HEK293T (cell line): ENCODE results near the gene LHCGR.

ENCODE experiments used
- BHLHE40 ChIP-seq: fragments of 450-650 bp; IDR thresholded peaks from 2 replicates; pipeline ENCODE4 v1.6.1; 2016; ENCODE audit warnings: mild to moderate bottlenecking, moderate library complexity, borderline replicate concordance
- ELF4 ChIP-seq: fragments of 450-650 bp; IDR thresholded peaks from 2 replicates; pipeline ENCODE4 v1.6.1; 2017; ENCODE audit warnings: antibody characterized with exemption
- FOXM1 ChIP-seq: fragments of 450-650 bp; IDR thresholded peaks from 2 replicates; pipeline ENCODE4 v1.6.1; 2017; ENCODE audit warnings: mild to moderate bottlenecking, borderline replicate concordance
- HDGF ChIP-seq: fragments of 450-650 bp; IDR thresholded peaks from 2 replicates; pipeline ENCODE4 v1.6.1; 2017; ENCODE audit warnings: antibody characterized with exemption, borderline replicate concordance
- NFRKB ChIP-seq: fragments of 450-650 bp; IDR thresholded peaks from 2 replicates; pipeline ENCODE4 v1.6.1; 2016; ENCODE audit warnings: mild to moderate bottlenecking, moderate library complexity
- SP1 ChIP-seq: fragments of 450-650 bp; IDR thresholded peaks from 2 replicates; pipeline ENCODE4 v1.6.1; 2017
- SUZ12 ChIP-seq: fragments of 450-650 bp; IDR thresholded peaks from 2 replicates; pipeline ENCODE4 v1.6.1; 2016; ENCODE audit warnings: mild to moderate bottlenecking
- ZNF384 ChIP-seq: fragments of 450-650 bp; IDR thresholded peaks from 2 replicates; pipeline ENCODE4 v1.6.1; 2016
- TF ChIP-seq, protein P1 (sequence below): fragments of 450-650 bp; IDR thresholded peaks from 2 replicates; pipeline ENCODE4 v1.6.1; 2016

GRCh38 chr2:48799601-48800000, 44.1 kb upstream of the LHCGR start:
- TF ChIP-seq SP1 (no peak), SUZ12 (no peak), NFRKB (no peak), BHLHE40 (no peak), ZNF384 (no peak), ELF4 (no peak), HDGF (no peak), FOXM1 (no peak)
- TF ChIP-seq, protein P1, sequence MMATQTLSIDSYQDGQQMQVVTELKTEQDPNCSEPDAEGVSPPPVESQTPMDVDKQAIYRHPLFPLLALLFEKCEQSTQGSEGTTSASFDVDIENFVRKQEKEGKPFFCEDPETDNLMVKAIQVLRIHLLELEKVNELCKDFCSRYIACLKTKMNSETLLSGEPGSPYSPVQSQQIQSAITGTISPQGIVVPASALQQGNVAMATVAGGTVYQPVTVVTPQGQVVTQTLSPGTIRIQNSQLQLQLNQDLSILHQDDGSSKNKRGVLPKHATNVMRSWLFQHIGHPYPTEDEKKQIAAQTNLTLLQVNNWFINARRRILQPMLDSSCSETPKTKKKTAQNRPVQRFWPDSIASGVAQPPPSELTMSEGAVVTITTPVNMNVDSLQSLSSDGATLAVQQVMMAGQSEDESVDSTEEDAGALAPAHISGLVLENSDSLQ, result no peak
